ENCODE data around the gene NHSL2.

GRCh38 chrX:71936632-71937031, 26.0 kb downstream of the NHSL2 start:
- TF ChIP-seq CTCF (IDR thresholded peaks at IDR 0.05): no peak
- TF ChIP-seq FOXJ3 (CRISPR knock-in tag; IDR thresholded peaks at IDR 0.05): no peak
- no peak for TF ChIP-seq MAX (IDR thresholded peaks at IDR 0.05; ENCODE audit: low read depth)
- no peak for TF ChIP-seq POLR2AphosphoS5 (IDR thresholded peaks at IDR 0.05; ENCODE audit: low read depth, low read length)
- no peak for TF ChIP-seq RXRA (IDR thresholded peaks at IDR 0.05; ENCODE audit: borderline replicate concordance, low read depth)
- no peak for TF ChIP-seq REST (IDR thresholded peaks at IDR 0.05; ENCODE audit: low read depth, low read length)
- no peak for TF ChIP-seq TCF12 (IDR thresholded peaks at IDR 0.05)
- TF ChIP-seq PBX3 (IDR thresholded peaks at IDR 0.05): no peak
